GM06990 (cell line): ENCODE data around the gene SPINK4.

Experiments used
- DNase-seq: peaks from one replicate; pipeline ENCODE4 v3.0.0-alpha.2; 2011; ENCODE audit not compliant: insufficient read length; ENCODE audit errors: extremely low read depth
- H3K27me3 ChIP-seq: replicated peaks from 2 replicates; pipeline ENCODE4 v1.6.0; 2011; ENCODE audit warnings: low read length; ENCODE audit not compliant: control insufficient read depth, insufficient read depth
- H3K36me3 ChIP-seq: 2 replicates; pipeline ENCODE4 v1.5.1; 2011; ENCODE audit warnings: low read length; ENCODE audit not compliant: control insufficient read depth, insufficient read depth
- H3K4me3 ChIP-seq: replicated peaks from 2 replicates; pipeline ENCODE4 v1.5.1; 2011; ENCODE audit warnings: low read depth, mild to moderate bottlenecking, control low read depth, low read length
- TF ChIP-seq, protein P1 (sequence below): IDR thresholded peaks from 2 replicates; pipeline ENCODE4 v1.5.1; 2011; ENCODE audit warnings: low read length, control low read depth, mild to moderate bottlenecking, inconsistent platforms; ENCODE audit not compliant: insufficient read depth, poor library complexity, severe bottlenecking

SPINK4 gene

DNA sequence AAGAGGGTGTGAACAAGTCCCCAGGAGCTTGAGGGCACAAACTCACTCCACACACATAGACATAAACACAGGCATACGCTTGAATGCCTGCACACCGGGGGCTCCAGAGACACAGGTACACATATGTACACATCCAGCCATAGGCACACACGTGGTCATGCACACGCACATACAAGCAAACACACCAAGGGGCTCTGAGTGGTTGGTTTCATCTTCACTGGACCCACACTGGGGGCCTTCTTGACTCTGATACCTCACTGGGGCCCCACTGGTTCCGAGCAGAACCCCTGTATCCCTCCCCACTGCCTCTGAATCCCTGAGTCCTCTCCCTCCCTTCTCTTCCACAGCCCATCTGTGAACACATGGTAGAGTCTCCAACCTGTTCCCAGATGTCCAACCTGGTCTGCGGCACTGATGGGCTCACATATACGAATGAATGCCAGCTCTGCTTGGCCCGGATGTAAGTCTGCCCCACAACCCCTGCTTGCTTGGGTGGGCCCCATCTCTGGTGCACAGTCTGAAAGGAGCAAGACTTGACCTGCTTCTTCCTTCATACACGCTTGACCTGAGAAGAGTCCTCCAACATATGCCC, 6.4 kb downstream of the SPINK4 start:
- TF ChIP-seq, protein P1, sequence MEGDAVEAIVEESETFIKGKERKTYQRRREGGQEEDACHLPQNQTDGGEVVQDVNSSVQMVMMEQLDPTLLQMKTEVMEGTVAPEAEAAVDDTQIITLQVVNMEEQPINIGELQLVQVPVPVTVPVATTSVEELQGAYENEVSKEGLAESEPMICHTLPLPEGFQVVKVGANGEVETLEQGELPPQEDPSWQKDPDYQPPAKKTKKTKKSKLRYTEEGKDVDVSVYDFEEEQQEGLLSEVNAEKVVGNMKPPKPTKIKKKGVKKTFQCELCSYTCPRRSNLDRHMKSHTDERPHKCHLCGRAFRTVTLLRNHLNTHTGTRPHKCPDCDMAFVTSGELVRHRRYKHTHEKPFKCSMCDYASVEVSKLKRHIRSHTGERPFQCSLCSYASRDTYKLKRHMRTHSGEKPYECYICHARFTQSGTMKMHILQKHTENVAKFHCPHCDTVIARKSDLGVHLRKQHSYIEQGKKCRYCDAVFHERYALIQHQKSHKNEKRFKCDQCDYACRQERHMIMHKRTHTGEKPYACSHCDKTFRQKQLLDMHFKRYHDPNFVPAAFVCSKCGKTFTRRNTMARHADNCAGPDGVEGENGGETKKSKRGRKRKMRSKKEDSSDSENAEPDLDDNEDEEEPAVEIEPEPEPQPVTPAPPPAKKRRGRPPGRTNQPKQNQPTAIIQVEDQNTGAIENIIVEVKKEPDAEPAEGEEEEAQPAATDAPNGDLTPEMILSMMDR: no peak
- Histone ChIP-seq H3K27me3 (no peaks in the 10 kb centered on the region), H3K4me3 (no peak overlapping the region), H3K36me3 (peaks cover 2% of the 10 kb centered on the region)
- no peak for DNase-seq

DNA sequence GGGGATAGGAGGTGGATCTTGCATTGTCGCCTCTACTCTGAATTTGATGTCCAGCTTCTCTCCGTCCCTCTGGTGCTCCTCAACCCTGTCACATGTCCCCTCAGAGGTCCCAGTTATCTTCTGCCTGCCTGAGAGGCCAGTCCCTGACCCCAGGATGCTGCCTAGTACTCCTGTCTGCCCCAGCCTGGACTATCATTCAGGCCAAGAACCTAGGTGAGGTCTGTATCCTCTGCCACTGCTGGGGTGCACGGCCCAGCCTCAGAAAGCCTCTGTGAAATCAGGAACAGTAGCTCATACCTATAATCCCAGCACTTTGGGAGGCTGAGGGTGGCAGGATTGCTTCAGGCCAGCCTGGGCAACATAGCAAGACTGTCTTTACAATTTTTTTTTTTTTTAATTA, 8.6 kb downstream of the SPINK4 start:
- TF ChIP-seq, protein P1: no peak
- no peaks in the 10 kb centered on the region for H3K27me3 ChIP-seq
- DNase-seq: no peak
- H3K36me3 ChIP-seq: peaks cover 4% of the 10 kb centered on the region
- H3K4me3 ChIP-seq: no peak overlapping the region

DNA sequence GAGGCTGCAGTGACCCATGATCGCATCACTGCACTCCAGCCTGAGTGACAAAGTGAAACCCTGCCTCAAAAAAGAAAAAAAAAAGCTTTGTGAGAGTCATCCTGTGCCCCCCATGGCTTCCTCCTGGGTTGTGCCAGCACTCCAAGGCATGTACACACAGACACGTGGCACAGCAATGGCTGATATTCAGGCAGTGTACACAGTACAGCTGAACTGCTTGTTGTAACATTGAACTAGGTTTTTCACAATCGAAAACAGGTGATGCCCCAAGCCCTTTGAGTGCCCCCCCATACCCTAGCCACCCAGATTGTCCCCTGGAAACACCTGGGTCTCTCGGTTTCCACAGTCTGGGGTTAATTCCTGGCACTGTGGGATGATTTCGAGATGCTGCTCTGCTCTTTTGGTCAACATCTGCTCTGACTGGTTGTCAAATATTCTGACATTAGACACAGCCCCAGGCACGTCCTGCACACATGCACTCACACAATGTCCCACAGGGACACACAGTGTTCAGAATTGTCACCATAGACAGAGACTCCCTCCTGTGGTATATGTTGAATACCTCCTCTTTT, 9.2 kb downstream of the SPINK4 start:
- Histone ChIP-seq H3K36me3 (peaks cover 5% of the 10 kb centered on the region), H3K4me3 (no peak overlapping the region), H3K27me3 (no peaks in the 10 kb centered on the region)
- TF ChIP-seq, protein P1: no peak
- peak; percentile 36 for DNase-seq

DNA sequence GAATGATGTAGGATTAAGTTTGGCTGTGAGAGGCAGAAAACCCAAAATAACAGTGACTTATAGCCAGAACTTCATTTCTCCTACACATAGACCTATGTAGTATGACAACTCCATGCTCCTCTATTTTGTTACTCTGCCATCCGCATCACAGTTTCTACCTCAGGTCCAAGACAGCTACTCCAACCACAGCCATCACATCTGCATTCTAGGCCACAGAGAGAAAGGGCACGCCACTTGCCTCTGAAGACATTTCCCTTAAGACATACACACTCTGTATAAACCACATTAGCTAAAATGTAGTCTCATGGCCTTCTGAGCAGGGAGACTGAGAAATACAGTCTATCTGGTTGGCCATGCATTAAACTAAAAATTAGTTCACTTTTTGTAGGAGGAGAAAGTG, 10.0 kb downstream of the SPINK4 start:
- no peaks in the 10 kb centered on the region for H3K27me3 ChIP-seq
- DNase-seq: no peak
- H3K36me3 ChIP-seq: peaks cover 11% of the 10 kb centered on the region
- no peak overlapping the region for H3K4me3 ChIP-seq
- TF ChIP-seq, protein P1: no peak

DNA sequence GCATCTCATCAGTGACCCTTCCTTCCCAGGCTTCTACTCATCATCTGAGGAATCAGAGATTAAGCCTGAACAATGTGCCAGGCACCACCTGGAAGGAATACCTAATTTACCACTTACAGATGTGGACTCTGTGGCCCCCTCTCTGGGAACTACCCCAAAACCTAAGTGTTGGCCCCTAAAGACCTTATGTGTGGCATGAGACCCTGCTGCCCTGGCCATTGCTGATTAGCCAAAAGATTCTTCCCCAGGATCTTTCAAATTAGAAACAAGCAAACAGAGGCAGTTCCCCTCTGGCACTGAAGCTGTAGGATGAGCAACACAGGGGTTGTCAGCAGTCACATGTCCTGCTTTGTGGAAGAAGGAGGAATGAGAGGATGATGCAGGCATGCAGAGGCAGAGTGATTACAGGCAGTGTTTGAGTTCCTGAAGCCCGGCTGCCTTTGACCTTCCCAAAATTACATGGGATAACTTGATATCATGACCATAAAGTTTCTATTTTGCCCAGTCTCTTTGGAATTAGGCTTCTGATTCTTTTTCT, 10.6 kb downstream of the SPINK4 start:
- Histone ChIP-seq H3K27me3 (no peaks in the 10 kb centered on the region), H3K36me3 (peaks cover 16% of the 10 kb centered on the region), H3K4me3 (no peak overlapping the region)
- TF ChIP-seq, protein P1: no peak
- no peak for DNase-seq
